Measurements from ENCODE around the gene PRRC2B.

- TF ChIP-seq, protein P1, sequence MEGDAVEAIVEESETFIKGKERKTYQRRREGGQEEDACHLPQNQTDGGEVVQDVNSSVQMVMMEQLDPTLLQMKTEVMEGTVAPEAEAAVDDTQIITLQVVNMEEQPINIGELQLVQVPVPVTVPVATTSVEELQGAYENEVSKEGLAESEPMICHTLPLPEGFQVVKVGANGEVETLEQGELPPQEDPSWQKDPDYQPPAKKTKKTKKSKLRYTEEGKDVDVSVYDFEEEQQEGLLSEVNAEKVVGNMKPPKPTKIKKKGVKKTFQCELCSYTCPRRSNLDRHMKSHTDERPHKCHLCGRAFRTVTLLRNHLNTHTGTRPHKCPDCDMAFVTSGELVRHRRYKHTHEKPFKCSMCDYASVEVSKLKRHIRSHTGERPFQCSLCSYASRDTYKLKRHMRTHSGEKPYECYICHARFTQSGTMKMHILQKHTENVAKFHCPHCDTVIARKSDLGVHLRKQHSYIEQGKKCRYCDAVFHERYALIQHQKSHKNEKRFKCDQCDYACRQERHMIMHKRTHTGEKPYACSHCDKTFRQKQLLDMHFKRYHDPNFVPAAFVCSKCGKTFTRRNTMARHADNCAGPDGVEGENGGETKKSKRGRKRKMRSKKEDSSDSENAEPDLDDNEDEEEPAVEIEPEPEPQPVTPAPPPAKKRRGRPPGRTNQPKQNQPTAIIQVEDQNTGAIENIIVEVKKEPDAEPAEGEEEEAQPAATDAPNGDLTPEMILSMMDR (IDR thresholded peaks at IDR 0.05; ENCODE audit: low read length) = no peak
- TF ChIP-seq EZH2 (optimal IDR thresholded peaks at IDR 0.05; ENCODE audit: low read depth, low read length) = no peak
- TF ChIP-seq EZH2phosphoT487 (IDR thresholded peaks at IDR 0.05; ENCODE audit: low read length) = no peak
Observed at GRCh38 chr9:131398204-131398603, 4.3 kb downstream of the PRRC2B start.
